Memory B cell (primary cell): ENCODE data around the gene AK9.

Experiments used
- ATAC-seq: fragments of 150-1000 bp; cut with Tn5 transposase; 2 replicates; pipeline ENCODE4 v1.10.0; 2021; ENCODE audit warnings: low read depth, mild to moderate bottlenecking, moderate library complexity
- DNase-seq, 2 donors: peaks; one replicate each; pipeline ENCODE4 v3.0.0; 2022; ENCODE audit warnings: low spot score in 2 of 2
- H3K27ac Mint-ChIP-seq: one replicate; pipeline ENCODE4 v1.8.0; 2022; ENCODE audit warnings: mild to moderate bottlenecking, moderate library complexity, mixed read lengths
- H3K27me3 Mint-ChIP-seq: one replicate; pipeline ENCODE4 v1.8.0; 2022; ENCODE audit warnings: mixed read lengths
- H3K36me3 Mint-ChIP-seq: one replicate; pipeline ENCODE4 v1.8.0; 2022; ENCODE audit warnings: mild to moderate bottlenecking, mixed read lengths
- H3K4me1 Mint-ChIP-seq: one replicate; pipeline ENCODE4 v1.8.0; 2022; ENCODE audit warnings: mixed read lengths
- H3K4me3 Mint-ChIP-seq: one replicate; pipeline ENCODE4 v1.8.0; 2022; ENCODE audit warnings: mild to moderate bottlenecking, moderate library complexity, mixed read lengths
- H3K9me3 Mint-ChIP-seq: one replicate; pipeline ENCODE4 v1.8.0; 2022; ENCODE audit warnings: mixed read lengths

The AK9 gene

GRCh38 chr6:109446072-109446471 lies 244.9 kb downstream of the AK9 start:
- Mint-ChIP-seq H3K27ac (no peak overlapping the region), H3K36me3 (peaks cover 17% of the 10 kb centered on the region), H3K4me3 (no peak overlapping the region), H3K4me1 (peaks cover 57% of the 10 kb centered on the region), H3K27me3 (no peaks in the 10 kb centered on the region), H3K9me3 (no peaks in the 10 kb centered on the region)
- ATAC-seq (no peak), DNase-seq (peak in 1 of 2 donors; percentile 13)

DNA sequence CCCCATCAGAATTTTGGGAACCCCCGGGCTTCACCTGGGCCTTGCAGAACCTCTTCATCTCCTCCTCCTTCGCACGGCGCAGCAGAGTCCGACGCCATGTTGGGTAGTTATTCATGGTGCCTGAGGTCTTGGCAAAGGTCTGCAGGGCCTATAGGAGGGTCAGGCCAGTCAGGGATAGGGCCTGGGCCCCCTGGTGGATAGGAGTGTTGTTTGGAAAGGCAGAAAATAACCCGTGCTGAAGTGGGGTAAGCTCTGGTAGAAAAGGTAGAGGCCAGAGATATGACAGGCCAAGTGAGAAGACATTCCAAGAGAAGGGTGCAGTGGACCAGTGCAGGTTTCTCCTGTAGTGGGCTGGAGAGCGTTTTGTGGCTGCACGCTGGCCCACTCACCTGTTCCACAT lies 245.6 kb downstream of the AK9 start:
- Mint-ChIP-seq H3K9me3 (no peaks in the 10 kb centered on the region), H3K27me3 (no peaks in the 10 kb centered on the region), H3K4me1 (peaks cover 54% of the 10 kb centered on the region), H3K27ac (peak overlapping the region; percentile 38), H3K4me3 (no peak overlapping the region), H3K36me3 (peaks cover 13% of the 10 kb centered on the region)
- DNase-seq = no peak
- no peak for ATAC-seq

- no peaks in the 10 kb centered on the region for H3K9me3 Mint-ChIP-seq
- peaks cover 11% of the 10 kb centered on the region for H3K36me3 Mint-ChIP-seq
- H3K4me3 Mint-ChIP-seq = no peak overlapping the region
- ATAC-seq (no peak), DNase-seq (no peak)
- peak overlapping the region; percentile 94 for H3K27ac Mint-ChIP-seq
- H3K27me3 Mint-ChIP-seq = no peaks in the 10 kb centered on the region
- peaks cover 42% of the 10 kb centered on the region for H3K4me1 Mint-ChIP-seq
Measured at GRCh38 chr6:109443425-109443950, 247.5 kb downstream of the AK9 start.
